SU-DHL-6 (cell line): ENCODE measurements around the gene MBOAT7.

Source experiments
- H2AFZ ChIP-seq: fragments of 200-600 bp; sonication (generic); 2 replicates; pipeline ENCODE4 v1.6.1; 2014; ENCODE audit warnings: low read depth, mild to moderate bottlenecking, moderate library complexity, mixed read lengths, antibody characterized with exemption, low read length; ENCODE audit not compliant: severe bottlenecking
- H3F3A ChIP-seq: fragments of 200-600 bp; shearing (Covaris generic); 2 replicates; pipeline ENCODE4 v1.6.0; 2016; ENCODE audit warnings: antibody characterized with exemption, mild to moderate bottlenecking; ENCODE audit not compliant: insufficient read depth
- H3K27ac ChIP-seq: fragments of 200-600 bp; sonication (generic); 2 replicates; pipeline ENCODE4 v1.5.1; 2016; ENCODE audit warnings: low read depth, mild to moderate bottlenecking, low read length, moderate library complexity, mixed read lengths
- H3K27me3 ChIP-seq: fragments of 200-600 bp; sonication (generic), shearing (Covaris generic); 2 replicates; pipeline ENCODE4 v1.6.0; 2014; ENCODE audit warnings: mild to moderate bottlenecking, low read length
- H3K36me3 ChIP-seq: fragments of 200-600 bp; sonication (generic); 2 replicates; pipeline ENCODE4 v1.6.1; 2014; ENCODE audit warnings: mild to moderate bottlenecking, low read length, mixed read lengths
- H3K4me2 ChIP-seq: fragments of 300-600, 200-600 bp; shearing (Covaris generic), sonication (generic); 2 replicates; pipeline ENCODE4 v1.6.0; 2014; ENCODE audit warnings: low read length, low read depth, mild to moderate bottlenecking; ENCODE audit not compliant: poor library complexity, severe bottlenecking
- H3K4me3 ChIP-seq: fragments of 200-600 bp; sonication (generic); 2 replicates; pipeline ENCODE4 v1.5.1; 2014; ENCODE audit warnings: antibody characterized with exemption, low read length, mild to moderate bottlenecking, mixed read lengths; ENCODE audit not compliant: insufficient read depth, poor library complexity, severe bottlenecking
- H3K79me2 ChIP-seq: fragments of 200-600 bp; sonication (generic); 2 replicates; pipeline ENCODE4 v1.6.1; 2014; ENCODE audit warnings: mild to moderate bottlenecking, low read length, moderate library complexity; ENCODE audit not compliant: insufficient read depth
- H3K9ac ChIP-seq: fragments of 200-600 bp; sonication (generic); 2 replicates; pipeline ENCODE4 v1.7.0; 2014; ENCODE audit warnings: mild to moderate bottlenecking, low read length
- H3K9me2 ChIP-seq: fragments of 200-600 bp; sonication (generic); replicated peaks from 2 replicates; pipeline ENCODE4 v1.6.1; 2014; ENCODE audit warnings: low read length; ENCODE audit not compliant: insufficient read depth
- H3K9me3 ChIP-seq: fragments of 200-600 bp; sonication (generic); 2 replicates; pipeline ENCODE4 v1.6.1; 2014; ENCODE audit warnings: low read length, mixed read lengths; ENCODE audit not compliant: insufficient read depth
- H4K20me1 ChIP-seq: fragments of 200-600 bp; sonication (generic); 2 replicates; pipeline ENCODE4 v1.6.1; 2014; ENCODE audit warnings: low read depth, mild to moderate bottlenecking, antibody characterized with exemption, low read length, moderate library complexity, mixed read lengths
- EZH2phosphoT487 ChIP-seq: fragments of 200-600 bp; sonication (generic), shearing (Covaris generic); conservative IDR thresholded peaks from 2 replicates; pipeline ENCODE4 v1.6.1; 2018; ENCODE audit warnings: mild to moderate bottlenecking, antibody characterized with exemption, low read length, moderate library complexity, mixed read lengths
- TF ChIP-seq, protein P1 (sequence below): fragments of 200-600 bp; sonication (generic); IDR thresholded peaks from one replicate; pipeline ENCODE4 v1.5.1; 2017; ENCODE audit warnings: antibody characterized with exemption, mild to moderate bottlenecking, low read length, moderate library complexity; ENCODE audit not compliant: insufficient read depth, poor library complexity, severe bottlenecking

Gene MBOAT7

GRCh38 chr19:54129617-54129996 lies 59.8 kb downstream of the MBOAT7 start:
- H3K9ac ChIP-seq, result no peak overlapping the region
- H3K27me3 ChIP-seq, result no peaks in the 10 kb centered on the region
- H3K79me2 ChIP-seq, result no peaks in the 10 kb centered on the region
- no peak overlapping the region for H3K27ac ChIP-seq
- no peaks in the 10 kb centered on the region for H3K36me3 ChIP-seq
- no peak overlapping the region for H3K4me2 ChIP-seq
- TF ChIP-seq, protein P1, sequence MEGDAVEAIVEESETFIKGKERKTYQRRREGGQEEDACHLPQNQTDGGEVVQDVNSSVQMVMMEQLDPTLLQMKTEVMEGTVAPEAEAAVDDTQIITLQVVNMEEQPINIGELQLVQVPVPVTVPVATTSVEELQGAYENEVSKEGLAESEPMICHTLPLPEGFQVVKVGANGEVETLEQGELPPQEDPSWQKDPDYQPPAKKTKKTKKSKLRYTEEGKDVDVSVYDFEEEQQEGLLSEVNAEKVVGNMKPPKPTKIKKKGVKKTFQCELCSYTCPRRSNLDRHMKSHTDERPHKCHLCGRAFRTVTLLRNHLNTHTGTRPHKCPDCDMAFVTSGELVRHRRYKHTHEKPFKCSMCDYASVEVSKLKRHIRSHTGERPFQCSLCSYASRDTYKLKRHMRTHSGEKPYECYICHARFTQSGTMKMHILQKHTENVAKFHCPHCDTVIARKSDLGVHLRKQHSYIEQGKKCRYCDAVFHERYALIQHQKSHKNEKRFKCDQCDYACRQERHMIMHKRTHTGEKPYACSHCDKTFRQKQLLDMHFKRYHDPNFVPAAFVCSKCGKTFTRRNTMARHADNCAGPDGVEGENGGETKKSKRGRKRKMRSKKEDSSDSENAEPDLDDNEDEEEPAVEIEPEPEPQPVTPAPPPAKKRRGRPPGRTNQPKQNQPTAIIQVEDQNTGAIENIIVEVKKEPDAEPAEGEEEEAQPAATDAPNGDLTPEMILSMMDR, result no peak
- no peak for TF ChIP-seq EZH2phosphoT487
- no peak overlapping the region for H2AFZ ChIP-seq
- no peak overlapping the region for H3K4me3 ChIP-seq
- no peaks in the 10 kb centered on the region for H3F3A ChIP-seq
- H4K20me1 ChIP-seq, result no peaks in the 10 kb centered on the region
- no peaks in the 10 kb centered on the region for H3K9me2 ChIP-seq
- no peaks in the 10 kb centered on the region for H3K9me3 ChIP-seq

- Histone ChIP-seq H3K4me3 (no peak overlapping the region), H3K9me3 (no peaks in the 10 kb centered on the region), H3K9me2 (no peaks in the 10 kb centered on the region), H3K27ac (no peak overlapping the region), H3K4me2 (no peak overlapping the region), H3K79me2 (no peaks in the 10 kb centered on the region), H3K36me3 (no peaks in the 10 kb centered on the region), H2AFZ (no peak overlapping the region), H3K9ac (no peak overlapping the region), H3F3A (no peaks in the 10 kb centered on the region), H3K27me3 (no peaks in the 10 kb centered on the region), H4K20me1 (no peaks in the 10 kb centered on the region)
- TF ChIP-seq EZH2phosphoT487, result no peak
- TF ChIP-seq, protein P1, result no peak
Observed at GRCh38 chr19:54128796-54129616, 60.4 kb downstream of the MBOAT7 start.

DNA sequence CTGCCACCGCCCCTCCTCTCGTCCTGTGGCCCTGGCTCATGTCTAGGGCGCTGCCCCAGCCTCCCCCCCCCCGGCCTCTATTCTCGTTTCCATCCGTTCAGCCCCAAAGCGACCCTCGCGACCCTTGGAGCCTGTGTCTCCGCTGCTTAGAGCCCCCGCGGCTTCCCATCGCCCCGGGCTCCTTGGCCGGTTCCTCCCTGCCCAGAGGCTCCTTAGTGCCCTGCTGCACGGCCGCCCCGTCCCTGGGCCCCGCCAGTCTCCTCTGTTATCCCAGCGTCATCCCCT lies 61.0 kb downstream of the MBOAT7 start:
- no peak overlapping the region for H3K4me2 ChIP-seq
- no peaks in the 10 kb centered on the region for H3K9me2 ChIP-seq
- H3K9ac ChIP-seq, result no peak overlapping the region
- H4K20me1 ChIP-seq, result no peaks in the 10 kb centered on the region
- no peak overlapping the region for H2AFZ ChIP-seq
- no peak overlapping the region for H3K4me3 ChIP-seq
- H3K36me3 ChIP-seq, result no peaks in the 10 kb centered on the region
- TF ChIP-seq, protein P1, result no peak
- TF ChIP-seq EZH2phosphoT487, result no peak
- no peaks in the 10 kb centered on the region for H3K79me2 ChIP-seq
- no peaks in the 10 kb centered on the region for H3K27me3 ChIP-seq
- H3F3A ChIP-seq, result no peaks in the 10 kb centered on the region
- no peaks in the 10 kb centered on the region for H3K9me3 ChIP-seq
- no peak overlapping the region for H3K27ac ChIP-seq
